HEK293 (cell line): ENCODE data around the gene OPCML.

Experiments
- CTCF ChIA-PET: fragments of 350-600 bp; formaldehyde crosslinking; extraction: SDS; loops from one replicate; lab custom pipeline; 2021; ENCODE audit warnings: antibody characterized with exemption; lab: Yijun Ruan, JAX
- POLR2A ChIA-PET: fragments of 300-600 bp; formaldehyde crosslinking; extraction: SDS; loops from one replicate; lab custom pipeline; 2020; ENCODE audit warnings: antibody characterized with exemption, inconsistent platforms; lab: Yijun Ruan, JAX
- H3K27ac ChIP-seq: fragments of 200-500 bp; sonication (Bioruptor generic); 2 replicates; pipeline ENCODE4 v1.5.1; 2014; ENCODE audit warnings: low read depth, low read length, control low read depth, inconsistent platforms; ENCODE audit errors: extremely low read depth
- H3K36me3 ChIP-seq, 2 experiments: fragments of 200-500 bp in 1 of 2; sonication (Bioruptor generic) in 1 of 2; 1 replicate in 1 of 2; 2 replicates in 1 of 2; pipeline ENCODE4 v1.5.1; 2014 to 2017; ENCODE audit warnings: inconsistent platforms in 2 of 2, low read length in 2 of 2; ENCODE audit not compliant: control insufficient read depth in 2 of 2, insufficient read depth in 1 of 2
- H3K4me1 ChIP-seq: fragments of 200-500 bp; sonication (Bioruptor generic); 2 replicates; pipeline ENCODE4 v1.5.1; 2014; ENCODE audit warnings: mild to moderate bottlenecking, low read length, inconsistent platforms; ENCODE audit not compliant: control insufficient read depth, insufficient read depth
- H3K4me3 ChIP-seq: 2 replicates; pipeline ENCODE4 v1.5.1; 2011; ENCODE audit warnings: low read depth, mild to moderate bottlenecking, control low read depth, low read length, moderate library complexity
- H3K9me3 ChIP-seq: fragments of 200-500 bp; sonication (Bioruptor generic); 2 replicates; pipeline ENCODE4 v1.5.1; 2014; ENCODE audit warnings: low read depth, low read length, inconsistent platforms; ENCODE audit not compliant: control insufficient read depth, insufficient read depth
- ATF2 ChIP-seq: fragments of 450-650 bp; formaldehyde crosslinking; IDR thresholded peaks from 2 replicates; pipeline ENCODE4 v1.5.1; 2016; ENCODE audit warnings: missing biosample characterization, missing genetic modification characterization, low read depth
- BCL6B ChIP-seq: fragments of 450-650 bp; formaldehyde crosslinking; IDR thresholded peaks from 2 replicates; pipeline ENCODE4 v1.5.1; 2017; ENCODE audit warnings: missing biosample characterization, missing genetic modification characterization
- FEZF1 ChIP-seq: fragments of 450-650 bp; formaldehyde crosslinking; IDR thresholded peaks from 2 replicates; pipeline ENCODE4 v1.5.1; 2016; ENCODE audit warnings: missing biosample characterization, missing genetic modification characterization
- HIC1 ChIP-seq: fragments of 450-650 bp; formaldehyde crosslinking; IDR thresholded peaks from 2 replicates; pipeline ENCODE4 v1.5.1; 2016; ENCODE audit warnings: missing biosample characterization, missing genetic modification characterization
- HOXC10 ChIP-seq: sonication (generic); formaldehyde crosslinking; IDR thresholded peaks from 2 replicates; pipeline ENCODE4 v1.8.1; 2023; ENCODE audit warnings: mild to moderate bottlenecking, missing genetic modification reagents
- HOXD13 ChIP-seq: sonication (generic); formaldehyde crosslinking; IDR thresholded peaks from 2 replicates; pipeline ENCODE4 v1.8.0; 2022; ENCODE audit warnings: missing genetic modification reagents, borderline replicate concordance
- MEIS1 ChIP-seq: sonication (generic); formaldehyde crosslinking; IDR thresholded peaks from 2 replicates; pipeline ENCODE4 v1.8.1; 2022; ENCODE audit warnings: missing genetic modification reagents, mild to moderate bottlenecking, borderline replicate concordance
- REPIN1 ChIP-seq: fragments of 450-650 bp; formaldehyde crosslinking; IDR thresholded peaks from 2 replicates; pipeline ENCODE4 v1.5.1; 2017; ENCODE audit warnings: missing biosample characterization, missing genetic modification characterization, low read depth
- SALL2 ChIP-seq: fragments of 450-650 bp; formaldehyde crosslinking; IDR thresholded peaks from 2 replicates; pipeline ENCODE4 v1.5.0; 2017; ENCODE audit warnings: missing biosample characterization, mild to moderate bottlenecking, missing genetic modification characterization, borderline replicate concordance
- SCRT2 ChIP-seq: fragments of 450-650 bp; formaldehyde crosslinking; IDR thresholded peaks from 2 replicates; pipeline ENCODE4 v1.5.1; 2016; ENCODE audit warnings: missing biosample characterization, missing genetic modification characterization
- ZBTB10 ChIP-seq: fragments of 450-650 bp; formaldehyde crosslinking; IDR thresholded peaks from 2 replicates; pipeline ENCODE4 v1.5.1; 2016; ENCODE audit warnings: missing biosample characterization, missing genetic modification characterization
- ZBTB20 ChIP-seq: fragments of 450-650 bp; formaldehyde crosslinking; IDR thresholded peaks from 2 replicates; pipeline ENCODE4 v1.5.1; 2016; ENCODE audit warnings: missing biosample characterization, missing genetic modification characterization
- ZNF112 ChIP-seq: fragments of 450-650 bp; formaldehyde crosslinking; IDR thresholded peaks from 2 replicates; pipeline ENCODE4 v1.5.0; 2017; ENCODE audit warnings: missing biosample characterization, missing genetic modification characterization
- ZNF174 ChIP-seq: fragments of 450-650 bp; formaldehyde crosslinking; IDR thresholded peaks from 2 replicates; pipeline ENCODE4 v1.5.0; 2017; ENCODE audit warnings: missing biosample characterization, mild to moderate bottlenecking, missing genetic modification characterization
- ZNF223 ChIP-seq: fragments of 450-650 bp; formaldehyde crosslinking; IDR thresholded peaks from 2 replicates; pipeline ENCODE4 v1.5.1; 2016; ENCODE audit warnings: missing biosample characterization, missing genetic modification characterization
- ZNF23 ChIP-seq: fragments of 450-650 bp; formaldehyde crosslinking; IDR thresholded peaks from 2 replicates; pipeline ENCODE4 v1.5.1; 2016; ENCODE audit warnings: missing biosample characterization, missing genetic modification characterization, borderline replicate concordance
- ZNF239 ChIP-seq: fragments of 450-650 bp; formaldehyde crosslinking; IDR thresholded peaks from 2 replicates; pipeline ENCODE4 v1.5.1; 2016; ENCODE audit warnings: missing biosample characterization, missing genetic modification characterization
- ZNF248 ChIP-seq: fragments of 450-650 bp; formaldehyde crosslinking; IDR thresholded peaks from 2 replicates; pipeline ENCODE4 v1.5.1; 2017; ENCODE audit warnings: missing biosample characterization, missing genetic modification characterization
- ZNF280C ChIP-seq: fragments of 450-650 bp; formaldehyde crosslinking; IDR thresholded peaks from 2 replicates; pipeline ENCODE4 v1.5.1; 2016; ENCODE audit warnings: missing biosample characterization, missing genetic modification characterization
- ZNF341 ChIP-seq: fragments of 450-650 bp; formaldehyde crosslinking; IDR thresholded peaks from 2 replicates; pipeline ENCODE4; 2016; ENCODE audit warnings: low read depth, missing biosample characterization, missing genetic modification characterization
- ZNF350 ChIP-seq: fragments of 450-650 bp; formaldehyde crosslinking; IDR thresholded peaks from 2 replicates; pipeline ENCODE4 v1.5.0; 2017; ENCODE audit warnings: missing biosample characterization, mild to moderate bottlenecking, missing genetic modification characterization
- ZNF416 ChIP-seq: fragments of 450-650 bp; formaldehyde crosslinking; IDR thresholded peaks from 2 replicates; pipeline ENCODE4 v1.5.1; 2016; ENCODE audit warnings: missing biosample characterization, missing genetic modification characterization
- ZNF433 ChIP-seq: fragments of 450-650 bp; formaldehyde crosslinking; IDR thresholded peaks from 2 replicates; pipeline ENCODE4 v1.5.1; 2016; ENCODE audit warnings: missing biosample characterization, missing genetic modification characterization, low read depth
- ZNF530 ChIP-seq: fragments of 450-650 bp; formaldehyde crosslinking; IDR thresholded peaks from 2 replicates; pipeline ENCODE4 v1.5.1; 2016; ENCODE audit warnings: low read depth, missing biosample characterization, missing genetic modification characterization
- ZNF558 ChIP-seq: fragments of 450-650 bp; formaldehyde crosslinking; IDR thresholded peaks from 2 replicates; pipeline ENCODE4 v1.5.1; 2016; ENCODE audit warnings: missing biosample characterization, missing genetic modification characterization
- ZNF610 ChIP-seq: fragments of 450-650 bp; formaldehyde crosslinking; IDR thresholded peaks from 2 replicates; pipeline ENCODE4 v1.5.1; 2016; ENCODE audit warnings: missing biosample characterization, missing genetic modification characterization, borderline replicate concordance
- ZNF629 ChIP-seq: fragments of 450-650 bp; formaldehyde crosslinking; IDR thresholded peaks from 2 replicates; pipeline ENCODE4 v1.5.1; 2017; ENCODE audit warnings: missing biosample characterization, missing genetic modification characterization
- ZNF639 ChIP-seq: fragments of 450-650 bp; formaldehyde crosslinking; IDR thresholded peaks from 2 replicates; pipeline ENCODE4 v1.5.1; 2016; ENCODE audit warnings: missing biosample characterization, missing genetic modification characterization
- ZNF654 ChIP-seq: fragments of 450-650 bp; formaldehyde crosslinking; IDR thresholded peaks from 2 replicates; pipeline ENCODE4 v1.5.1; 2016; ENCODE audit warnings: low read depth, missing biosample characterization, missing genetic modification characterization
- ZNF660 ChIP-seq: fragments of 450-650 bp; IDR thresholded peaks from 2 replicates; pipeline ENCODE4 v1.5.1; 2018; ENCODE audit warnings: missing biosample characterization, mild to moderate bottlenecking, missing genetic modification characterization
- ZNF701 ChIP-seq: fragments of 450-650 bp; formaldehyde crosslinking; IDR thresholded peaks from 2 replicates; pipeline ENCODE4 v1.5.1; 2016; ENCODE audit warnings: missing biosample characterization, missing genetic modification characterization
- ZNF707 ChIP-seq: fragments of 450-650 bp; formaldehyde crosslinking; IDR thresholded peaks from 2 replicates; pipeline ENCODE4 v1.5.1; 2016; ENCODE audit warnings: missing biosample characterization, missing genetic modification characterization

The OPCML gene

GRCh38 chr11:133337951-133338418 is 194.3 kb downstream of the OPCML start:
- POLR2A ChIA-PET = no interaction called here
- no peak overlapping the region for H3K4me3 ChIP-seq
- CTCF ChIA-PET = interaction anchor here (0.8 kb wide), 1 partner anchor 173 kb away, joined by 4 read pairs; no protein-coding TSS in a partner anchor

GRCh38 chr11:133337193-133337592 is 195.1 kb downstream of the OPCML start:
- CTCF ChIA-PET = interaction anchor here (0.6 kb wide), 1 partner anchor 121 kb away, joined by 3 read pairs; no protein-coding TSS in a partner anchor
- Histone ChIP-seq H3K4me1 (no peaks in the 10 kb centered on the region), H3K36me3 (no peaks in the 10 kb centered on the region), H3K4me3 (no peak overlapping the region), H3K9me3 (no peaks in the 10 kb centered on the region), H3K27ac (no peak overlapping the region)
- POLR2A ChIA-PET = no interaction called here
- TF ChIP-seq ZNF701 (tag by site-specific recombination) (no peak), HIC1 (tag by site-specific recombination) (no peak), ZNF639 (no peak), ZNF174 (no peak), ZNF654 (tag by site-specific recombination) (no peak), HOXD13 (no peak), ZNF416 (no peak), ZNF530 (tag by site-specific recombination) (no peak), ZBTB20 (tag by site-specific recombination) (no peak), ZBTB10 (tag by site-specific recombination) (no peak), ZNF280C (tag by site-specific recombination) (no peak), ZNF629 (tag by site-specific recombination) (no peak), ZNF223 (tag by site-specific recombination) (no peak)

More at GRCh38 chr11:133337951-133338418, 194.3 kb downstream of the OPCML start:
- Histone ChIP-seq H3K4me1 (no peaks in the 10 kb centered on the region), H3K36me3 (no peaks in the 10 kb centered on the region), H3K9me3 (no peaks in the 10 kb centered on the region), H3K27ac (no peak overlapping the region)
- no peak for TF ChIP-seq ZNF248 (tag by site-specific recombination)
- TF ChIP-seq ZNF23 = no peak
- TF ChIP-seq REPIN1 (tag by site-specific recombination) = no peak
- no peak for TF ChIP-seq ZNF558 (tag by site-specific recombination)
- TF ChIP-seq SALL2 (tag by site-specific recombination) = no peak
- no peak for TF ChIP-seq ZNF610 (tag by site-specific recombination)
- TF ChIP-seq ZNF341 = no peak
- TF ChIP-seq ZNF433 = no peak
- TF ChIP-seq ATF2 = no peak
- no peak for TF ChIP-seq ZNF707 (tag by site-specific recombination)
- TF ChIP-seq ZNF660 (tag by site-specific recombination) = no peak
- TF ChIP-seq FEZF1 (tag by site-specific recombination) = no peak
- no peak for TF ChIP-seq MEIS1
- no peak for TF ChIP-seq ZNF174
- no peak for TF ChIP-seq ZNF239 (tag by site-specific recombination)
- no peak for TF ChIP-seq BCL6B (tag by site-specific recombination)
- no peak for TF ChIP-seq HOXC10 (CRISPR knock-in tag)
- no peak for TF ChIP-seq SCRT2 (tag by site-specific recombination)
- TF ChIP-seq ZNF112 = no peak
- no peak for TF ChIP-seq ZNF350
